D721Med (cell line): ENCODE measurements around the gene CDON.

Experiments used
- DNase-seq: peaks from one replicate; pipeline ENCODE4 v3.0.0; 2011; ENCODE audit warnings: low spot score; ENCODE audit not compliant: insufficient read length
- FAIRE-seq: peaks from 2 replicates; lab custom pipeline; 2011; peaks lifted over from hg19 to GRCh38; lab: Jason Lieb, UNC
- TF ChIP-seq, protein P1 (sequence below): IDR thresholded peaks from 2 replicates; pipeline ENCODE4 v1.5.1; 2012; ENCODE audit warnings: mild to moderate bottlenecking, control low read depth; ENCODE audit not compliant: insufficient read depth; ENCODE audit errors: missing control alignments

The CDON gene

DNA sequence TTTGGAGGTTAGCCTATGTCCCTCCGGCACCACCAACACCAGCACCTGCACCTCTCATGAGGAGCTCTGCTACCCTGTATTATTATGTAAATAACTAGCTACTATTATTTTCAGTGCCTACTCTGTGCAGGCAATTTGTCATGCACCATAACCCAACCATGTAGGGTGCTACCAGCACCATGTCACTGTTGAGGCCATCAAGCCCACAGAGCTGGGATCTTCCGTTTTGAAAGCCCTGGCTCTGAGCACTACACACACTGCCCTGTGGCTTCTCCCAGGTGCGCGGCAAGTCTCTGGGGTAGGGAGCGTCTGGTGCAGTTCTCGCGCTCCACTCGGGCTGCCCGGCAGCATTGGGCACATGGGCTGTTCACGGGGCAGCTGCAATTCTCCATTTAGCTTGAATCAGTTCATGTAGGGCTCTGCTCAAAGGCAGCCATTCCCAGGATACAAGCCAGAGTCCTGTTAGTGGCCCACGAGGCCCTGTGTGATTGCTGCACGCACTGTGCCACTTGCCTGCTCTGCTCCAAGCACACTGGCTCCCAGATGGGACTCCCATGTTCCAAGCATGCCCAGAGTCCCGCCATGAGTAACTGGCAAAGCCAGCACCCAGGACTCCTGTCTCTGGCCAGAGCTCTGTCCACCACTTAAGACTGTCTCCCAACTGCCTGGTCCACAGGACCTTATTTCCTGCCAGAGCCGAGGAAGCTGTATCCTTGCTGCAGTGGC is 42.5 kb upstream of the CDON start:
- FAIRE-seq, result no peak

DNA sequence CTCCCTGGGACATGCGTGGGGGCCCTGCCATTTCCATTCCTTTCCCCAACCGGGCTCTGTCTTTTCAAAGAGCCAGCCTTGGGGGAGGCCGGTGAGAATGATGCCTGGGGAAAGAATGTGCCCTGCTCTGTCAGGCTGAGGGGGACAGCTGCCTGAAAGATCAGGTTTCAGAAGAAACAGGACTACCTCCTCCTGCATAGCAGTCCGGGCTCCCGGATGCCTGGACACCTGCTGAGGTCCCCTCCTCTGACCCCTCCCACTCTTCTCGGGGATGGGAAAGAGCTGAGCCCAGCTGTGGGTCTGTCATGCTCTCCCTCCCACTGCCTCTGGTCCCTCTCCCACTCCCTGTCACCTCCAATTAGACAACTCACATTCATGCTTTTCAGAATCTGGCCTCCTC is 41.8 kb upstream of the CDON start:
- TF ChIP-seq, protein P1, sequence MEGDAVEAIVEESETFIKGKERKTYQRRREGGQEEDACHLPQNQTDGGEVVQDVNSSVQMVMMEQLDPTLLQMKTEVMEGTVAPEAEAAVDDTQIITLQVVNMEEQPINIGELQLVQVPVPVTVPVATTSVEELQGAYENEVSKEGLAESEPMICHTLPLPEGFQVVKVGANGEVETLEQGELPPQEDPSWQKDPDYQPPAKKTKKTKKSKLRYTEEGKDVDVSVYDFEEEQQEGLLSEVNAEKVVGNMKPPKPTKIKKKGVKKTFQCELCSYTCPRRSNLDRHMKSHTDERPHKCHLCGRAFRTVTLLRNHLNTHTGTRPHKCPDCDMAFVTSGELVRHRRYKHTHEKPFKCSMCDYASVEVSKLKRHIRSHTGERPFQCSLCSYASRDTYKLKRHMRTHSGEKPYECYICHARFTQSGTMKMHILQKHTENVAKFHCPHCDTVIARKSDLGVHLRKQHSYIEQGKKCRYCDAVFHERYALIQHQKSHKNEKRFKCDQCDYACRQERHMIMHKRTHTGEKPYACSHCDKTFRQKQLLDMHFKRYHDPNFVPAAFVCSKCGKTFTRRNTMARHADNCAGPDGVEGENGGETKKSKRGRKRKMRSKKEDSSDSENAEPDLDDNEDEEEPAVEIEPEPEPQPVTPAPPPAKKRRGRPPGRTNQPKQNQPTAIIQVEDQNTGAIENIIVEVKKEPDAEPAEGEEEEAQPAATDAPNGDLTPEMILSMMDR, result no peak
- DNase-seq, result no peak
- FAIRE-seq, result no peak

More for the DNA sequence above, 42.5 kb upstream of the CDON start:
- no peak for DNase-seq
- TF ChIP-seq, protein P1, result no peak

- FAIRE-seq, result no peak
- no peak for DNase-seq
- TF ChIP-seq, protein P1, result no peak
Observed at GRCh38 chr11:126103150-126103549, 40.5 kb upstream of the CDON start.

- no peak for FAIRE-seq
- TF ChIP-seq, protein P1, result no peak
- no peak for DNase-seq
Observed at GRCh38 chr11:126102436-126102981, 39.8 kb upstream of the CDON start.

- DNase-seq (no peak), FAIRE-seq (no peak)
- TF ChIP-seq, protein P1, result no peak
Observed at GRCh38 chr11:126101930-126102283, 39.2 kb upstream of the CDON start.

DNA sequence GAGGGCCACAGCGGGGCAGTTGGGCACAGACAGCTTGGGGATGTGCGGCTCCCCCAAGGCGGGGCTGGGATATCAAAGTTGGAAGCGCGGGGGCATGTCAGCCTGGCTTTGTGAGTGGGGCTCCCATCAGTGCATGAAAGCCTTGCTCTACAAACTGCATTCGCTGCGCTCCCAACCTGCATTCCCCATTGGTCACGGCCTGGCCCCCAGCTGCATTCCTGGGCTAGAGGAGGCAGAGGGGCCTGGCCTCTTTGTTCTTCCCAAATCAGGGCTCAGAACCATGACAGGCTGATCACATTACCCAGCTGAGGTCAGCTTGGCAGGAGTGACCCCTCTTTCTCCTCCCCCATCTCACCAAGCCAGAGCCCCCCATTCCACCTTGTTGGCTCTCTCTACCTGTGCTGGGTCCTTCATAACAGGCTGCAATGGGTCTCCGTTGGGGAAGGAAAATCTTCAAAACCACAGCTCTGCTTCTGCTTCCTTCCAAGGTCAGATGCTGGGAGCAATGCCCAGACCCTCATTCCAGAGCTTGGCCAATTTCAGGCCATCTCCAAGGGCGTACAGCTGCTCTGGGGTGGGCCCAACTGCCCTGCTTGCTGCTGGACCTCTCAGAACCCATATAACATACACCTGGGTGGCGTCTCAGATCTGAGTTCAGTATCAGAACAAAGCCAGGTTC is 38.7 kb upstream of the CDON start:
- DNase-seq, result no peak
- no peak for FAIRE-seq
- TF ChIP-seq, protein P1, result no peak

DNA sequence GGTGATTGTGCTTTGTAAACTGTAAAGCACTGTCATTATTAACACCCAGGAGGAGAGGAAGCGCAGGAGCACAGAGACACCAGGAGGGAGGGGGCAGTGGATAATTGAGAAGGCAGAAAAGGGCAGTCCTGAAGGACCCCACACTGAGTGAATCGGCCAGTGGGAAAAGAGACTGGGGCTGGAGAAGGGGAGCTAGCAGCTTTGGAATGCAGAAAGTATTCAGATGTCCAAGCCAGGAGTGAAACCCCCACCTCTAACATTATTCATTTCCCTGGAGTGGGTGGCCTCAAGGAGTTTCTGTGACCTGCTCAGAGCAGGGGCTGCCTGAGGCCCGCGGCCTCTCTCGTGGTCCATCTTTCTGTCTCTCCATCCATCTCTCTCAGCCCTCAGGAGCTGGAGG is 38.0 kb upstream of the CDON start:
- TF ChIP-seq, protein P1, result no peak
- no peak for DNase-seq
- FAIRE-seq, result no peak
